NCI-H2196 treated with DMSO at 0.1 percent for 48 hours (cell line): ENCODE data around the gene ACSM5.
"Not testable (repeated sequence)": the region's sequence is repeated elsewhere in the genome, so short reads cannot be mapped to it uniquely, and the experiment has no call there.

Experiments
- DNase-seq: peaks from one replicate; lab custom pipeline; 2025; ENCODE audit not compliant: unreplicated experiment; lab: John Stamatoyannopoulos, UW

Gene ACSM5

DNA sequence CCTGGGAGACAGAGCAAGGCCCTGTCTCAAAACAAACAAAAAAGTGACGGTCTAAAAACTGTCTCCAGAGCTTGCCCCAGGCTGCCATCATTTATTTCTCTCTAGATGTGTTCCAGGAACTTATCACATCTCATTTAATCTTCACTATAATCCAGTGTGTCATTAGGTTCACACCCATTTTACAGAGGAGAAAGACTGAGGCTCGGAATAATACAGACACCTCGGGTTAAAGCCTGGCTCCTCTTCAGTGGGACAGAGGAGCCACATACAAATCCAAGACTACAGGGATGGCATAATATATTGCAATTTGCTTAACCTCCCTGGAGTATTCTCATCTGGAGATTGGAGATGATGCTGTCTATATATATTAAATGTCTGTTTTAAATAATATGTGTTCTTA is 10.7 kb upstream of the ACSM5 start:
- no peak for DNase-seq

GRCh38 chr16:20399185-20399584 is 10.1 kb upstream of the ACSM5 start:
- no peak for DNase-seq

DNA sequence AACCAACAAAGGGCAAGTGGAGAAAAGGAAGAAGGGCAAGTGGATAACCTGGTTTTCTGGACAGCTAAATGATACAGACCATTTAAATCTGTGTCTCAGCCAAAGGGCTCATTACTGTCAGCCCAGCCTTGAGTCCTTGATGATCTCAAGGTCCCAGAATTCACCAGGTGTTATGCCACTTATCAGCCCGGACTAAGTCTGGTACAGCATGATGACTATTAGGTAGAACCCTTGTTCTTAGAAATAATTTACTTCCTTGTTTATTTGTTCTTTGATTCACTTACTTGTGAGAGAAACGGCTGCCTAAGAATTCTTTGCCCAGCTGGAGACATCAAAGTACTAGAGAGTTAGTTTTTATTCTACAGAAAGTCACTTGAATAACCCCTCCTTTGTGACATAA is 8.3 kb upstream of the ACSM5 start:
- DNase-seq = no peak

DNA sequence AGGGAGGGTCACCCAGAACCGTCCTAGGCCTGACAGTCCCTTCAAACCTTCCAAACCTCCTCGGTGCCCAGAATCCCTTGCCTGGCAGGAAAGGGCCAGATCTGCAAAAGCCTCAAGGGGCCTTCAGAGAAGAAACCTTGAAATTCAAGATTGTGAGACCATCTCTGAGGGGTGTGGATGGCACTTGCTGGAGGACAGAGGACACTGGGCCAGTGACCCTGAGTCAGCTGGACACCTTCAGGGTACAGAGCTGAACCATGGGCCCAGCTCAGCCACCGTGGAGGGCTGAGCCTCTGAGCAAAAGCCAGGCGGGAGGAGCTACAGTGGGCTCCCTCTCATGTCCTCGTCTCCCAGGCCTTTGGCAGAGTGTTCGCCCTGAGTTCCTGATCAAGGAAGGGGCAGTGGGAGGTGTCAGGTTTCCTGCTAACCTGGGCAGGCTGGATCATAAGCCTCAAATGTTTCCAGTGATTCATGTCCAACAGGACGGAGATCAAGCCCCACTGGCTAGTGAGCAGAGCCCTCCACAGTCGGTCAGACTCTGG is 7.8 kb upstream of the ACSM5 start:
- no peak for DNase-seq

- no peak for DNase-seq
Measured at GRCh38 chr16:20402651-20403050, 6.7 kb upstream of the ACSM5 start.

- no peak for DNase-seq
Measured at GRCh38 chr16:20404637-20405036, 4.7 kb upstream of the ACSM5 start, which contains the start of gene PDILT. TSS of gene PDILT (minus strand) at chr16:20404737. CDS start at chr16:20399300, 5,437 bp downstream.

DNA sequence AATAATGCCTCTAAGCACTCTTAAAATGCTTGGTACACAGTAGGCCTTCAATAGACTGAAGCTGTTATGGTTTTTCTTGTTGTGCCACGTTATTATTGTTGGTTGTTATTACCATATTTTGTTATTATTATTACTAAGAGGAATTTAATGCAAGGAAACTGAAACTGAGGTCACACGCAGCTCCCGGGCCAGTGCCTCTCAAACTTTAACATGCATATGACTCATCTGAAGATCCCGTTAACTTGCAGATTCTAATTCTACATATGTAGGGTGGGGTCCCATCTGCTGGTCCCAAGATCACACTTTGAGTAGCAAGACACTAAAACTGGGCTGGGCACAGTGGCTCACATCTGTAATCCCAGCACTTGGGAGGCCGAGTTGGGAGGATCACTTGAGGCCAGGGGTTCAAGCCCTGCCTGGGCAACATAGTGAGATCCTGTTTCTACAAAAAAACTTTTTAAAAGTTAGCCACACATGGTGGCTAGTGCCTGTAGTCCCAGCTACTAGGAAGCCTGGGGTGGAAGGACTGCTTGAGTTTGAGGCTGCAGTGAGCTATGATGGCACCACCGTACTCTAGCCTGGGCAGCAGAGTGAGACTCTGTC is 888 bp downstream of the ACSM5 start:
- DNase-seq = no peak

GRCh38 chr16:20411055-20411454 is 1.7 kb downstream of the ACSM5 start:
- no peak for DNase-seq

DNA sequence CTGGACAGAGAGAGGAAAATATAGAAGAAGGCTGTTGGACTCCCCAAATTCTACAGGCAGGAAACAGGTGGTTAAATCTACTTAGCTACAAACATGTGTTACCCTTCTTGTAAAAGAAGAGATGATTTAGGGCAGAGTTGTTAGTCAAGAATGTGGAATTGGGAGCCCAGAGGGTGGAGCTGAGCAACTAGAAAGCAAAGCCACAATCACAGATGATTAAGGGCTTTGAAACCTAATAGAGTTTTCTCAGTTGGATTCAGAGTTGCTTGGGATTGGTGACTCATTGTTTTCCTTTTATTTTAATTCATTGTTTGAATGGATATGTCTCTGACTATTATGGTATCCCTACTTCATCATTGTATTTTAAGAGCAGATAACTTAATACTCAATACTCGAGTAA is 6.2 kb downstream of the ACSM5 start:
- DNase-seq = no peak

- not testable (repeated sequence) for DNase-seq
Measured at GRCh38 chr16:20419093-20419492, 9.8 kb downstream of the ACSM5 start.

DNA sequence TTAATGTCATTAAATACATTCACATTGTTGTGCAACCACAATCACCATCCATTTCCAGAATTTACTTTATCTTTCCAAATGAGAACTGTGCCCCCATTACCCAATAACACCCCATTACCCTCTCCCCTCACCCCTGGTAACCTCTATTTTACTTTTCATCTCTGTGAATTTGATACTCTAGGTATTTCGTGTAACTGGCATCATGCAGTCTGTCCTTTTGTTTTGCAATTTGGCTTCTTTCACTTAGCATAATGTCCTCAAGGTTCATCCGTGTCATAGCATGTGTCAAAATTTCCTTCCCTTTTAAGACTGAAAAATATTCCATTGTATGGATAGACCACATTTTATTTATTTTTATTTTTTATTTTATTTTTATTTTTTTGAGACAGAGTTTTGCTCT is 12.4 kb downstream of the ACSM5 start:
- DNase-seq = not testable (repeated sequence)

GRCh38 chr16:20423772-20424128 is 14.4 kb downstream of the ACSM5 start:
- DNase-seq = not testable (repeated sequence)

- DNase-seq = no peak
Measured at GRCh38 chr16:20424129-20424866, 15.0 kb downstream of the ACSM5 start.

DNA sequence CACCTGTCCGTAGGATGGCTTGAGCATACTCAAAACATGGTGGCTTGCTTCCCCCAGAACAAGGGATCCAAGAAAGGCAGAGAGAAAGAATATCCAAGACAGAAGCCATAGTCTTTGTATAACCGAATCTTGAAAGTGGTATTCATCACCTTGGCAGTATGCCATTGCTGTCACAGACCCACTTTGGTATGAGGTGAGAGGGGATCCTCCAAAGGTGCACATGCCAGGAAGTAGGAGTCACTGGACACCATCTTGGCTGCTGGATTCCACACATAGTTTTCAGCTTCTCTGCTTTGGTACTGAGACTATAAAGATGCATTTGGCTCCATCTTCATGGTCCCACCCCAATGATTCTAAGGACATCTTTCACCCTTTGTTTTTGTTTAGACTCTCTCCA is 18.1 kb downstream of the ACSM5 start:
- DNase-seq = not testable (repeated sequence)

- not testable (repeated sequence) for DNase-seq
Measured at GRCh38 chr16:20429499-20429898, 20.2 kb downstream of the ACSM5 start.

GRCh38 chr16:20430480-20430879 is 21.1 kb downstream of the ACSM5 start:
- not testable (repeated sequence) for DNase-seq

GRCh38 chr16:20430948-20431347 is 21.6 kb downstream of the ACSM5 start:
- DNase-seq = no peak

DNA sequence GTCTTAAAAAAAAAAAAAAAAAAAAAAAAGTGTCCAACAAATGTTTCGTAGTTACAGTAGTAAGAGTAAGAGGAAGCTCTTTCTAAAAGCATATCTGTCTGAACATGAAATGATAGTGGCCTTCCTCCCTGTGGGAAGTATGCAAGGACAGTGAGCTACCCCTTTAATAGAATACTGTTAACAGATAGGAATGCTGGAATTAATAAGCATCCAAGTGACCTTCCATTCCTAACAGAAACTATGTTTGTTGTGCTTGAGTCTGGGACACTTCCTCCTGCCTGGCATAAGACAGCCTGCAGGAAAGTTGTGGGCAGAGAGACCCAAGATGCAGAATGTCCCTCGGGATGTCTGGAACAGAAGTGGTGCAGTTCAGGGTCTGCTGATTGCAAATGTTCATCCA is 29.6 kb downstream of the ACSM5 start:
- DNase-seq = not testable (repeated sequence)

DNA sequence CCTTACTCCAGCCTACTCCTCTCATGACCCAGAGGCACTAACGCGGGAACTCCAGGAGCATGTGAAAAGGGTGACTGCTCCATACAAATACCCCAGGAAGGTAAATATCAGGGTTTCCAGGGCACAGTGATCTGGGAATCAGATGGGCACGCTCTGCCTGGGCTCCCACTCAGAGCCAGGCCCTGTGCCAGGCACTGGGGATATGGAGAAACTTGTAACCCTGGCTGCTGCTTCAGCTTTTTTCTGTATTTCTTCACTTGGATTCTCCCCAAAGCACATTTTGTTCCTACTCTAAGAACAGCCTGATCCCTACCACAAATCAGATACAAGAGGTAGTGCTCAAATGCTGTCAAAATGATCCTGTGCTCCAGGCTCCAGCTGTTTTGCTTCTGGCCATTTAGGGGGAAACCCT is 30.5 kb downstream of the ACSM5 start:
- not testable (repeated sequence) for DNase-seq

- DNase-seq = not testable (repeated sequence)
Measured at GRCh38 chr16:20440731-20441130, 31.4 kb downstream of the ACSM5 start.

- no peak for DNase-seq
Measured at GRCh38 chr16:20441191-20441590, 31.9 kb downstream of the ACSM5 start.

GRCh38 chr16:20441859-20442258 is 32.5 kb downstream of the ACSM5 start:
- not testable (repeated sequence) for DNase-seq
